ES-I3 (cell line): ENCODE results near the gene VHLL.

Source experiments
- H3K36me3 ChIP-seq: 2 replicates; pipeline ENCODE4 v1.6.1; 2013; ENCODE audit warnings: mild to moderate bottlenecking, low read length, control low read depth, moderate library complexity; ENCODE audit not compliant: insufficient read depth
- H3K4me1 ChIP-seq: 2 replicates; pipeline ENCODE4 v1.6.1; 2013; ENCODE audit warnings: mild to moderate bottlenecking, control low read depth, low read length; ENCODE audit not compliant: insufficient read depth
- H3K9ac ChIP-seq: 2 replicates; pipeline ENCODE4 v1.6.1; 2013; ENCODE audit warnings: low read depth, mild to moderate bottlenecking, low read length, moderate library complexity
- H3K9me3 ChIP-seq: 2 replicates; pipeline ENCODE4 v1.6.1; 2013; ENCODE audit warnings: mild to moderate bottlenecking, low read length, moderate library complexity; ENCODE audit not compliant: control insufficient read depth, insufficient read depth

VHLL gene

DNA sequence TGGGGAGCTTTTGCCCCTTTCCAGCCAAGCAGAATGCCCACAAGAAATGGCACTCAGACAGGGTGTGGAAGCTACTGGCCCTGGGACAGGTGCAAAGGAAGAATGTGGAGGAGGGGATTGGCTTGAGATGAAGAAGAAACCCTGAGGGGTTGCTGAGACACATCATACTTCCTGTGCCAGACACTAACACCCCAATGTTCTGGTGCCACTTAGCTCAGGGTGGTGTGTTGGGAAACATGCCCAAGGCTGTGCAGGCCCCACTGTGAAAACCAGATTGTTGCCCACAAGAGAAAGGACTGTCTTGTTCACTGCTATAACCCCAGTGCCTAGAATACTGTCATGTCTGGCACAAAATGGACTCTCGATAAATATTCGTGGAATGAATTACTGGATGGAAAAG is 41.4 kb downstream of the VHLL start:
- H3K36me3 ChIP-seq: peaks cover 57% of the 10 kb centered on the region
- H3K9ac ChIP-seq: no peak overlapping the region
- no peaks in the 10 kb centered on the region for H3K4me1 ChIP-seq
- no peaks in the 10 kb centered on the region for H3K9me3 ChIP-seq

DNA sequence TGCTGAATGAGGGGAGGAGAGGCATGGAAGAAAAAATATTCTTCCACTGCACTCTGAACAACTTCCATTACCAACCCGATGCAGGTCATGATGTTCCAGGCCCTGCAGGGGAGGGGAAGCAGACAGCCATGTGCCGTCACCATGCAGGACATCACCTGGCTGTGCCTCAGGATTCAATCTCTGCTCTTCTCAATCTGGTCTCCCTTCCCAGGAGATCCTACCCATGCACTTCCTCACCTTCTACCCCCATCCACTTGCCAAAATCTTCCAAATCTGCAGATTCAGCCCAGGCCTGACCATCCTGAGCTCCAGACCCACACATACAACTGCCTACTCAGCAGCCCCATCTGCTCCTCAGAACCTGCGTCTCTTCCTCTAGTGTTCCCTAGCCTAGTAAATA is 45.5 kb downstream of the VHLL start:
- Histone ChIP-seq H3K9me3 (no peaks in the 10 kb centered on the region), H3K36me3 (peaks cover 38% of the 10 kb centered on the region), H3K9ac (no peak overlapping the region), H3K4me1 (no peaks in the 10 kb centered on the region)

DNA sequence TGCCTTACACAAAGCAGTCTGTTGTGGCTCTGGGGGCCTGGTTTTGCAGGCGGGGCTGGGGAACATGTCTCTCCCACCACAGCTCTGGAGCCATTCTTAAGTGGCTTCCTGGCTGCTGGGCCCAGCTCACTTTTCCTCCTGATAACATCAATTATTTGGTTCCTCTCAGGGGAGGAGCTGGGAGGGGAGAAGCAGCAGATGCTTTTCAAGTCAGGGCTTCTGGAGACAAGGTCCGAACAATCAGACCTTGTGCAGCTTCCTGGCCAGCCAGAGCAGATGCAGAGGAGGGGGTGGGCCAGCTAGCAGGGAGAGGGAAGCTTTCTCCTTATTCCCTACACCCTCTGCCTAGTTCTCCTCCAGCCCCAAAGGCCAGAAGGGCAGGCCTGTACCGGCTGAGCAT is 47.6 kb downstream of the VHLL start:
- Histone ChIP-seq H3K9ac (no peak overlapping the region), H3K4me1 (peaks cover 6% of the 10 kb centered on the region; the same call in 1 of the 2 replicates), H3K9me3 (no peaks in the 10 kb centered on the region), H3K36me3 (peaks cover 21% of the 10 kb centered on the region)

DNA sequence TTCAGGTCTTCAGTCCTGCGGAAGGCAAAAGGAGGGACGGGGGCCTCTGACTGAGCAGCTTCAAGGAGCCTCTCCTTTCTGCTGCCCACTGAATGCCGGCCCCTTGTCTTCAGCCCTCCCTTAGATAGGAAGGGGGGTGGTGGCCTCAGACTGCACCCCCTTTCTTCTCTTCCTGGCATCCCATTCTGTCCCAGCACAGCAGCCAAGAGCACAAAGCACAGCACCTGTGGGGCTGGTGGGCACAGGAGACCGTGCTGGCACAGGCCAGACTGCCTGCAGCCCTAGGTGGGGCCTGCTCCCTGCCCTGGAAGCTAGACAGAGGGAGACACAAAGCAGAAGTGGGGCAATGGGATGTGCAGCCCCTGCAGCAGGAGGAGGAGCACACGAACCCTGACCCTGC is 49.5 kb downstream of the VHLL start:
- Histone ChIP-seq H3K9ac (no peak overlapping the region), H3K36me3 (peaks cover 11% of the 10 kb centered on the region), H3K9me3 (no peaks in the 10 kb centered on the region), H3K4me1 (peaks cover 6% of the 10 kb centered on the region; the same call in 1 of the 2 replicates)
